Measurements from ENCODE around the gene FTO.
A peak's percentile ranks its signal among the peaks of the same experiment; 100 is the strongest.

- TF ChIP-seq POLR2A (IDR thresholded peaks at IDR 0.05; ENCODE audit: control extremely low read depth in 1 of 2, low read depth in 2 of 2, low read length in 2 of 2) (no peak), CREB1 (IDR thresholded peaks at IDR 0.05) (no peak), CTCF (IDR thresholded peaks at IDR 0.05; ENCODE audit: control extremely low read depth in 1 of 3, insufficient read depth in 1 of 3, low read depth in 1 of 3, low read length in 3 of 3) (no peak), ATF2 (IDR thresholded peaks at IDR 0.05; ENCODE audit: low read length) (no peak), RAD21 (IDR thresholded peaks at IDR 0.05 in 1 of 2, conservative IDR thresholded peaks at IDR 0.05 in 1 of 2; ENCODE audit: low read depth in 2 of 2, low read length in 2 of 2) (peak; percentile 23 to 41), GABPA (IDR thresholded peaks at IDR 0.05; ENCODE audit: borderline replicate concordance, insufficient read depth, low read length) (no peak), SP4 (IDR thresholded peaks at IDR 0.05; ENCODE audit: low read length) (no peak), CHD7 (IDR thresholded peaks at IDR 0.05; ENCODE audit: insufficient replicate concordance, low read length) (no peak), USF2 (IDR thresholded peaks at IDR 0.05; ENCODE audit: low read length) (no peak), CEBPB (IDR thresholded peaks at IDR 0.05; ENCODE audit: low read depth, low read length) (no peak), TAF1 (IDR thresholded peaks at IDR 0.05; ENCODE audit: low read depth, low read length) (no peak), EP300 (IDR thresholded peaks at IDR 0.05; ENCODE audit: borderline replicate concordance in 1 of 2, low read depth in 2 of 2, low read length in 2 of 2) (no peak), EZH2 (IDR thresholded peaks at IDR 0.05; ENCODE audit: low read depth, low read length, severe bottlenecking) (no peak)
Measured at GRCh38 chr16:53950677-53951076, 246.7 kb downstream of the FTO start.

Data from H1 (cell line).